Naive thymus-derived CD4-positive, alpha-beta T cell (primary cell): ENCODE measurements around the gene HOMER2. TPM values are rescaled to one million over a fixed set of nuclear protein-coding genes. Genes with fewer than 3 reads are reported as not detected.
"Not testable (repeated sequence)": the region's sequence is repeated elsewhere in the genome, so short reads cannot be mapped to it uniquely, and the experiment has no call there.

Source experiments
- ATAC-seq: fragments of 150-1000 bp; cut with Tn5 transposase; 2 replicates; pipeline ENCODE4 v1.10.0; 2021; ENCODE audit warnings: mild to moderate bottlenecking, moderate library complexity
- CTCF ChIA-PET: fragments of 350-600 bp; sonication (Branson Sonifier 250); formaldehyde crosslinking; loops from one replicate; lab custom pipeline; 2021; ENCODE audit warnings: antibody characterized with exemption; lab: Charles Lee
- POLR2A ChIA-PET: fragments of 350-600 bp; sonication (Branson Sonifier 250); formaldehyde crosslinking; loops from one replicate; lab custom pipeline; 2021; ENCODE audit warnings: antibody characterized with exemption, inconsistent platforms; lab: Charles Lee
- DNase-seq, 9 donors: peaks; one replicate each; pipeline versions ENCODE4 v3.0.0 to v3.0.0-alpha.2; 2020 to 2022; ENCODE audit warnings: mixed read lengths in 1 of 9
- H3K27ac ChIP-seq: one replicate; pipeline ENCODE4 v1.7.0; 2013; ENCODE audit warnings: mild to moderate bottlenecking, low read depth, low read length, moderate library complexity
- H3K27me3 ChIP-seq, 2 donors: one replicate each; pipeline ENCODE4 v1.7.0; 2013; ENCODE audit warnings: low read length in 2 of 2, mild to moderate bottlenecking in 2 of 2, moderate library complexity in 2 of 2; ENCODE audit not compliant: control insufficient read depth in 2 of 2, insufficient read depth in 2 of 2
- H3K36me3 ChIP-seq, 3 experiments: 1 replicate in 2 of 3; 2 replicates in 1 of 3; pipeline ENCODE4 v1.7.0; 2013; ENCODE audit warnings: low read length in 3 of 3, mild to moderate bottlenecking in 3 of 3, moderate library complexity in 1 of 3; ENCODE audit not compliant: insufficient read depth in 3 of 3, control insufficient read depth in 2 of 3
- H3K4me1 ChIP-seq, 2 donors: one replicate each; pipeline ENCODE4 v1.7.0; 2013; ENCODE audit warnings: low read length in 2 of 2, mild to moderate bottlenecking in 2 of 2, moderate library complexity in 1 of 2; ENCODE audit not compliant: control insufficient read depth in 2 of 2, insufficient read depth in 2 of 2
- H3K4me3 ChIP-seq: 2 replicates; pipeline ENCODE4 v1.7.0; 2013; ENCODE audit warnings: mild to moderate bottlenecking, low read length
- H3K9me3 ChIP-seq, 3 experiments: 1 replicate in 2 of 3; 2 replicates in 1 of 3; pipeline ENCODE4 v1.7.0; 2013; ENCODE audit warnings: low read length in 3 of 3; ENCODE audit not compliant: control insufficient read depth in 2 of 3
- H3K27ac Mint-ChIP-seq, 9 donors: one replicate each; pipeline ENCODE4 v1.8.0; 2020 to 2022; ENCODE audit warnings: mixed read lengths in 9 of 9, mild to moderate bottlenecking in 8 of 9, moderate library complexity in 5 of 9, inconsistent platforms in 2 of 9
- H3K27me3 Mint-ChIP-seq, 5 donors: one replicate each; pipeline ENCODE4 v1.8.0; 2021 to 2022; ENCODE audit warnings: mixed read lengths in 5 of 5, mild to moderate bottlenecking in 1 of 5
- H3K36me3 Mint-ChIP-seq, 5 donors: one replicate each; pipeline ENCODE4 v1.8.0; 2020 to 2022; ENCODE audit warnings: mixed read lengths in 5 of 5, mild to moderate bottlenecking in 3 of 5, inconsistent platforms in 1 of 5
- H3K4me1 Mint-ChIP-seq, 7 donors: one replicate each; pipeline ENCODE4 v1.8.0; 2020 to 2022; ENCODE audit warnings: mixed read lengths in 7 of 7, mild to moderate bottlenecking in 3 of 7, inconsistent platforms in 1 of 7
- H3K4me3 Mint-ChIP-seq, 10 donors: one replicate each; pipeline ENCODE4 v1.8.0; 2020 to 2022; ENCODE audit warnings: mild to moderate bottlenecking in 10 of 10, mixed read lengths in 10 of 10, moderate library complexity in 6 of 10, inconsistent platforms in 2 of 10
- H3K9me3 Mint-ChIP-seq, 11 donors: one replicate each; pipeline ENCODE4 v1.8.0; 2020 to 2022; ENCODE audit warnings: mixed read lengths in 11 of 11, mild to moderate bottlenecking in 4 of 11, inconsistent platforms in 1 of 11, moderate library complexity in 1 of 11
- intact Hi-C, 2 donors: fragments of 100-400 bp; cut with micrococcal nuclease; formaldehyde crosslinking; loops; one replicate each; pipeline ENCODE4 v1.15.1; 2023
- polyA plus RNA-seq, 2 donors: library from polyadenylated mRNA; unstranded; fragments of 300-500 nt; fragmentation: Illumina TruSeq; gene quantifications; one replicate each; pipeline ENCODE4 v1.2.3, GENCODE V29; 2021
- total RNA-seq, 6 experiments: library from RNA in 5 of 6; stranded (reverse) in 5 of 6; gene quantifications; 1 replicate in 5 of 6; 2 replicates in 1 of 6; pipeline ENCODE4 v1.2.3 and lab custom pipeline; 2021 to 2026

HOMER2 gene
- total RNA-seq: 10 to 100 TPM in 1 of 5 experiments, 1 to 10 TPM in 4; 3.8 to 29.1 (median 6.6) TPM
- 1 to 10 TPM; 3.8 to 4.8 TPM for polyA plus RNA-seq
- 3.6 reads per million, percentile 19 among the genes with 10 or more reads in this experiment for total RNA-seq (lab: John Stamatoyannopoulos, UW)

GRCh38 chr15:82952158-82953081 is at the start of gene HOMER2:
Gene HOMER2, minus strand, starts transcription at chr15:82952720. Its CDS starts 185 bp downstream, at chr15:82952535.
- intact Hi-C loops: no loop called here
- ChIA-PET CTCF (no interaction called here), POLR2A (no interaction called here)
- ATAC-seq: peak; percentile 53
- Histone ChIP-seq H3K4me1 (peaks cover 0 to 4% of the 10 kb centered on the region in 2 donors), H3K9me3 (no peaks in the 10 kb centered on the region), H3K27ac (no peak within 1 kb of the TSS), H3K4me3 (peak within 1 kb of the TSS; percentile 24), H3K27me3 (peaks cover 0 to 7% of the 10 kb centered on the region in 2 donors), H3K36me3 (no peaks in the 10 kb centered on the region)
- DNase-seq: peak in 6 of 9 donors; percentile 4 to 48 (median 10)
- Mint-ChIP-seq H3K27ac (peak within 1 kb of the TSS in 1 of 9 donors; percentile 74), H3K4me3 (peak within 1 kb of the TSS; percentile 63 to 86 (median 77)), H3K36me3 (peaks cover 0 to 6% (median 0%) of the 10 kb centered on the region in 5 donors), H3K27me3 (peaks cover 0 to 16% (median 0%) of the 10 kb centered on the region in 5 donors), H3K4me1 (peaks cover 0 to 6% (median 0%) of the 10 kb centered on the region in 7 donors), H3K9me3 (no peaks in the 10 kb centered on the region)

DNA sequence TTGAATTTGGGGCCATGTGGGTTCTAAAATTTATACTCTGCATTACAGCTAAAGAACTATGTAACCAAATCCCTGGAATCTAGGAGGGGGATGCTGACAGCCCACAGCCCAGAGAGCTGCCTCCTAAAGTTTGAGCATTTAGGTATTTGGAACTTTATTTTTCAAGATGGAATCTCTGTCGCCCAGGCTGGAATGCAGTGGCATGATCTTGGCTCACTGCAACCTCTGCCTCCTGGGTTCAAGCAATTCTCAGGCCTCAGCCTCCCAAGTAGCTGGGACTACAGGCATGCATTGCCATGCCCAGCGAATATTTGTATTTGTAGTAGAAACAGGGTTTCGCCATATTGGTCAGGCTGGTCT is 48.1 kb upstream of the HOMER2 start:
- Mint-ChIP-seq H3K4me3 (peak overlapping the region in 4 of 10 donors; percentile 59 to 82 (median 68)), H3K4me1 (peaks cover 0 to 13% (median 9%) of the 10 kb centered on the region in 7 donors), H3K27ac (peak overlapping the region in 8 of 9 donors; percentile 66 to 92 (median 86))
- not testable (repeated sequence) for ATAC-seq, H3K9me3 Mint-ChIP-seq, H3K4me3 ChIP-seq, H3K27me3 Mint-ChIP-seq, H3K9me3 ChIP-seq, H3K27me3 ChIP-seq, DNase-seq, H3K36me3 Mint-ChIP-seq, H3K4me1 ChIP-seq
- H3K27ac ChIP-seq: peak overlapping the region; percentile 62
- ChIA-PET CTCF (interaction anchor here (0.7 to 2.1 kb wide), 6 partner anchors 9 to 470 kb away, joined by 3 to 15 read pairs (median 4); partner anchors contain the start of gene C15orf40), POLR2A (interaction anchor here (0.9 to 2.1 kb wide), 2 partner anchors 14 to 470 kb away, joined by 3 to 9 read pairs; partner anchors contain the start of gene RAMAC)
- H3K36me3 ChIP-seq: peaks cover 0 to 11% (median 0%) of the 10 kb centered on the region in 3 experiments
- intact Hi-C loops: loop anchor here (1.0 to 10.0 kb wide), 9 partner anchors 151 to 554 kb away; partner anchors contain the start of genes CPEB1 (in 1 of the 2), FSD2 (in 1 of the 2), RPS17 (in 1 of the 2) and WHAMM (in 1 of the 2)

GRCh38 chr15:82999905-83000671 is 47.6 kb upstream of the HOMER2 start:
- DNase-seq (peak in 8 of 9 donors; percentile 13 to 68 (median 50)), ATAC-seq (peak; percentile 94)
- H3K27ac Mint-ChIP-seq: peak overlapping the region; percentile 44 to 92 (median 83)
- H3K4me1 ChIP-seq: peaks cover 3 to 5% of the 10 kb centered on the region in 2 donors
- POLR2A ChIA-PET: interaction anchor here (0.9 to 2.1 kb wide), 2 partner anchors 14 to 470 kb away, joined by 3 to 9 read pairs; partner anchors contain the start of gene RAMAC
- no peaks in the 10 kb centered on the region for H3K27me3 Mint-ChIP-seq
- H3K9me3 Mint-ChIP-seq: no peaks in the 10 kb centered on the region
- H3K9me3 ChIP-seq: no peaks in the 10 kb centered on the region
- H3K27ac ChIP-seq: peak overlapping the region; percentile 62
- H3K4me3 Mint-ChIP-seq: peak overlapping the region; percentile 59 to 87 (median 81)
- intact Hi-C loops: loop anchor here (1.0 to 10.0 kb wide), 9 partner anchors 151 to 555 kb away; partner anchors contain the start of genes CPEB1 (in 1 of the 2), FSD2 (in 1 of the 2), RPS17 (in 1 of the 2) and WHAMM (in 1 of the 2)
- peaks cover 0 to 13% (median 9%) of the 10 kb centered on the region in 7 donors for H3K4me1 Mint-ChIP-seq
- H3K36me3 Mint-ChIP-seq: no peaks in the 10 kb centered on the region
- H3K27me3 ChIP-seq: no peaks in the 10 kb centered on the region
- H3K36me3 ChIP-seq: peaks cover 0 to 5% (median 0%) of the 10 kb centered on the region in 3 experiments
- CTCF ChIA-PET: interaction anchor here (0.5 to 2.1 kb wide), 9 partner anchors 8 to 512 kb away, joined by 3 to 15 read pairs (median 4); partner anchors contain the start of gene C15orf40
- peak overlapping the region; percentile 21 for H3K4me3 ChIP-seq

DNA sequence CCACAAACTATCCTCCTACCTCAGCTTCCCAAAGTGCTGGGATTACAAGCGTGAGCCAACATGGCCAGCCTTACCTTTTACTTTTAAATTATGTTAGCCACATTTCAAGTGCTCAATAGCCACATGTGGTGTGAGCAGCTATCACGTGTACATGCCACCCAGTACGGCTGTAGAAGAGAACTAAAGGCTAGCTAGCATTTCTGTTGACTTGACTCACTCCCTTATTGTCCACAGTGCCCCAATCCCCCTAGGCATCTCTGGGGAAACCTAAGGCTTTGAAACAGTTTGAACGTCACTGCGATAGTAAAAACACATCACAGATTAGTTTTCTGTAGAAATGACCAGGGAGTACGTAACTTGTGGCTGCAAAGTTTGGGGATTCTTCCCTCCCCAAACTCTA is 46.9 kb upstream of the HOMER2 start:
- ATAC-seq (no peak), DNase-seq (no peak)
- Histone ChIP-seq H3K9me3 (no peaks in the 10 kb centered on the region), H3K27ac (peak overlapping the region; percentile 62), H3K4me1 (peaks cover 3 to 5% of the 10 kb centered on the region in 2 donors), H3K27me3 (no peaks in the 10 kb centered on the region), H3K4me3 (no peak overlapping the region), H3K36me3 (no peaks in the 10 kb centered on the region)
- H3K4me1 Mint-ChIP-seq: peaks cover 0 to 13% (median 9%) of the 10 kb centered on the region in 7 donors
- H3K27ac Mint-ChIP-seq: peak overlapping the region in 7 of 9 donors; percentile 72 to 92 (median 89)
- peak overlapping the region in 1 of 10 donors; percentile 63 for H3K4me3 Mint-ChIP-seq
- ChIA-PET CTCF (interaction anchor here (0.7 to 2.1 kb wide), 4 partner anchors 14 to 472 kb away, joined by 4 to 15 read pairs (median 4); no protein-coding TSS in a partner anchor), POLR2A (interaction anchor here (2.1 kb wide), 1 partner anchor 469 kb away, joined by 9 read pairs; no protein-coding TSS in a partner anchor)
- intact Hi-C loops: no loop called here
- H3K27me3 Mint-ChIP-seq: no peaks in the 10 kb centered on the region
- H3K9me3 Mint-ChIP-seq: no peaks in the 10 kb centered on the region
- no peaks in the 10 kb centered on the region for H3K36me3 Mint-ChIP-seq

GRCh38 chr15:82995938-82996337 is 43.4 kb upstream of the HOMER2 start:
- intact Hi-C loops: no loop called here
- ChIA-PET CTCF (no interaction called here), POLR2A (interaction anchor here (2.2 kb wide), 1 partner anchor 10 kb away, joined by 7 read pairs; the partner anchor contains the start of gene RAMAC)
- H3K9me3 ChIP-seq: no peaks in the 10 kb centered on the region
- H3K4me1 ChIP-seq: peaks cover 3 to 5% of the 10 kb centered on the region in 2 donors
- Mint-ChIP-seq H3K4me1 (peaks cover 0 to 13% (median 10%) of the 10 kb centered on the region in 7 donors), H3K36me3 (peaks cover 0 to 4% (median 4%) of the 10 kb centered on the region in 5 donors), H3K9me3 (no peaks in the 10 kb centered on the region), H3K27me3 (no peaks in the 10 kb centered on the region), H3K4me3 (no peak overlapping the region), H3K27ac (peak overlapping the region in 2 of 9 donors; percentile 22 to 65)
- no peak overlapping the region for H3K27ac ChIP-seq
- no peaks in the 10 kb centered on the region for H3K27me3 ChIP-seq
- H3K4me3 ChIP-seq: no peak overlapping the region
- H3K36me3 ChIP-seq: no peaks in the 10 kb centered on the region
- DNase-seq: no peak
- no peak for ATAC-seq
